GM15510 (cell line): Measurements from ENCODE around the gene MED8.

ENCODE experiments used
- POLR2A ChIP-seq: IDR thresholded peaks from 3 replicates; pipeline ENCODE4 v1.6.1; 2011; ENCODE audit warnings: borderline replicate concordance; ENCODE audit not compliant: insufficient read length; ENCODE audit errors: extremely low read depth

MED8 gene

DNA sequence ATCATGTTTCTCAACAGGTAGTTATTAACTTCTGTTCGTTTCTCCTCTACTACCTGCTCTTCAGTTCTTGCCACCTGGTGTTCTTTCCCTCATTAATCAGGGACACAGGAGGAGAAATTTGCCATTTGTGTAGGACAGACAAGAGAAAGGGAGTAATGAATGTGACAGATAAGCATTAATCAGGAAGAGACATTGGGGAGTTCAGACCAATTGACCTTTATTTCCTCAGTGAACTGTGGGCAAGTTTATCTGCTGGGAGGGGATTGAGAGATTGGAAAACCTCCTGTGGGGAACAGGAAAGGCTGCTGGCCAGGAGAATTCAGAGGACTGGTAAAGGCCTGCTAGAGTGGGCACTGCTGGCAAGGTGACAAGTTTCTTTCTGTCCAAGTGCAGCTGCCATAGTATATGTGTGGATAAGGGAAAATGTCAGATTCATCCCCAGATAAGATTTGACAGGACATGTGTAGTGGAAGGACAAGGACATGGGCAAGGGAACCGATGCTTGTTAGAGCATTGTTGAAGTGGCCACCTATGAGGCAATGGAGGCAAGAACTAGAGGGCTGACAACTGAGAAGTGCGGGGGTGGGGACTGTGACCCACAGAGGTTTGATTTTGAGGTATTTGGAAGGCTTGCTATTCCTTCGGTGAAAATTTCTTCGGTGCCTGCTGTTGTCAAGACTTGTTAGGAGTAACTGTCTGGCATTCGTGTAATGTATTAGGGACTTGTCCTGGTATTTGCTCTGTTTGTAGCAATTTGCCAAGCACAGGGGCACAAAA is 12.7 kb upstream of the MED8 start:
- no peak for TF ChIP-seq POLR2A

DNA sequence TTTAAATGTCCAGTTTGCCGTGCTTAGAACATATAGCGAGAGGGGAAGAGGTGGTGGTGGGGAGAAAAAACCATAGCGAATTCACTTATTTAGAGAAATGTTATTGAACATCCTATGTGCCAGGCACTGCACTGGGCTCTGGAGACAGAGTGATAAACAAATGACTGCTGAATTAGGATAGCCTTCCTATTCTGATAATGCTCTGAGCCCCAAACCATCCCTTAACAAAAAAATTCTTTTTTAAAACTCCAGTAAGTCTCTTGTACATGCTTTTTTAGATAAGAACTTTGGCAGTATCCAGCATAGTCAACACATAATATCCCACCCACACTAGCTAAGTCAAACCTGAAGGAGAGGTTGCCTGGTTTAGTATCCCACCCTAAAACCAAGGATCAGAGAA is 8.6 kb upstream of the MED8 start:
- TF ChIP-seq POLR2A, result no peak

DNA sequence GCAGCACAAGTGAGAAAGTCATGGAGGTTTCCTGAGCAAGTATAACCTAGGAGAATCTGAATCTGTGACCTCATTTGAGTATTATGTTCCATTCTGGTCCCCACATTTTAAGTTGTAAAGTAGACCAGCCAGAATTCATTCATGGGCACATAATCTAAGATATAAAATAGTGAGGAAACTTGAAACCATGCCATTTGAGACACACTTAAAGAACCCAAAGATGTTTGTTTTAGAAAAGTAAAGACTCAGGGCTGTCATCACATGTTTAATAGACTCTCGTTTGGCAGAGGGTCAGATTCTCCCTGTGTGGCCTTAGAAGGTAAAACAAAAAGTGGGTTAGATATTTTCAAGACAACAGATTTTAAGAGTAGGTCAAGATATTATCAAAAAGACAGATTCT is 6.5 kb upstream of the MED8 start:
- TF ChIP-seq POLR2A, result no peak

DNA sequence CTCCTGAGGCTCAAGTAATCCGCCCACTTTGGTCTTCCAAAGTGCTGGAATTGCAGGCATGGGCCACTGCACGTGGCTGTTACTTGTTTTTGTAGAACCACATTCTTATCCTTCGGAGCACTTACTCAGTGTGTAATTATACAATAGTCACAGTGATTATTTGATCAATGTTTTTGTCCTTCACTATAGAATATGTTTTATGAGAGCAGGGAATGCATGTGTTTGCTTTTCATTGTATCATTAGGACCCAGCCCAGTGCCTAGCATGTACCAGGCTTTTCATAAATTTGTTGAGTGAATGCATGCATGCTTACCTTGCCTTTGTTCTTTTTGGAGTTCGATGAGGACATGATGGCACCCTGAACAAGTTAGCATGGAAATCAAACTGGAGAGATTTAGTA is 5.9 kb upstream of the MED8 start:
- no peak for TF ChIP-seq POLR2A

DNA sequence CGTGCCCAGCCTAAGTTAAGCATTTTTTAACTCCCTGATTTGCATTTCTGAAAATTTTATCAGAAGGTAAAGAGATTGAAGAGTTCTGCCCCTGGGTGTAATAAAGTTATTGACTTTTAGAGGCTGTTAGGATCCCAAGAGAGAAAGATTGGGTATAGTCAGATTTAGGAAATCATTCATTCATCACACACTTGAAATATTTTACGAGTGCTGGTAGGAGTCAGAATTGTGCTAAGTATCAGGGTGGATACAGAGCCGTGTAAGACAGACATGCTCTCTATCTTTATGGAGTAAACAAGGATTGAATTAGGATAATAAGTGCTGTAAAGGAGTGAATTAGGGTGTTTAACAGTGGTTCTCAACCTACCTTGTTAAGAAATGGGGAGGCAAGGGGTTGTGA is 3.1 kb upstream of the MED8 start:
- no peak for TF ChIP-seq POLR2A

DNA sequence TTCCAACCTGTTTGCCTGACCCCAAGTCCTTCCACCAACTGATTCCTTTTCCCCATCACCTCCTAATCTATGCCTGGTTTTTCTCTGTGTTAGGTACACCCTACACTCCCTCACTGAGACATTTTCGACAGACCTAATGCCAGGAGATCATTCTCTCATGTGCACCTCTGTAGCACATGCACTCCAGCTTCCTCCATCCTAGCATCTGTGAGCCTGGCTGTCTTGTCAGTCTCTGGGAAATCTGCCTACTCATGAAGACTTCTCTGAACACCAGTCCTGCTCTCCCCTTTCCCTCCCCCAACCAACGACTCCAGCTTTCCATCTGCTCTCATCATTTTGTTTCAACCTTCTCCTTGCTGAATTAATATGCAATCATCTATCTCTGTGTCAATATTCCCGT is 987 bp downstream of the MED8 start:
- no peak for TF ChIP-seq POLR2A

DNA sequence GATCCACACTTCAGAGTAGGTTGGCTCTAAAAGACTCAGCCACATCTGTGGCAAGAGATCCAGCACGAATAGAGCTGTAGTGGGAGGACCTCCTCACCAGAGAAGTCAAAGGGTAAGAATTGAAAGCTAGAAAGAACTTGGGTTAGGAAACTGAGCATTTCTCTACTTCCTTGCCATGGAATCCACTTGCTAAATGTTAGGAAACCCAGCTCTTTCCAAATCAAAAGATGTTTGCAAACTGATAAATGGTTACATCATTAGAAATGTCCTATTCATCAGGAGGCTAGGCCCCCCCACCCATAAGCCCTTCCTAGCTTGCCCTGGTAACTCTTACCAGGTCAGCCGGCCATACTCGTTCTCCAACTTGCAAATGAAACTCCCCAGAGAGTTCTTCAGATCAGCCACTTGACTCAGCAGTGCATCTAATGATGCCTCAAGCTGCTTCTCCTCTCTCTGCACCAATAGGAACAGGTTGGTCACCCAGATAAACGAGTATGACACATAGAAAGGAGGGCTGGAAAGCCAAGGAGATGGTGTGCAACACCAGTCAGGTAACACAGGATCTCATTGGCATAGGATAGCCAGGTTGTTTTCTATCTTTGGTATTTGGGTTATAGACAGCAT is 1.5 kb downstream of the MED8 start:
- TF ChIP-seq POLR2A, result no peak

DNA sequence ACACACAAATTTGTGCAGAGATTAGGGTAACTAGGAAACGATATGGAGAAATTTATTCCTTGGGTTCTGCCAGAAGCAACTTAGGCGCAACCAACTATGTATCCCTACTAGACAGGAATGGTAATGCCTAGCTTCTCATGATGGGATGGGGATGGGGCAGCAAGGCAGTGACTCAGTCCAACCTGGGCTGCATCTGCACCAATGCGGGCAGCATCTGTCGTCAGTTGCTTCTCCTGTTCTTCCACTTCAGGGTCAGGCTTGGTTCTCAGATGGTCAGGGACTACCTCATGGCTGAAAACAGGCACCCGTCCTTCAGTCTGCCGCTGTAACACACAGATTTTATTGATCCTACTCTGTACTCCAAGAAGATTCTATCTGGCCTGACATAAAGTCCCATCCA is 2.9 kb downstream of the MED8 start:
- no peak for TF ChIP-seq POLR2A

DNA sequence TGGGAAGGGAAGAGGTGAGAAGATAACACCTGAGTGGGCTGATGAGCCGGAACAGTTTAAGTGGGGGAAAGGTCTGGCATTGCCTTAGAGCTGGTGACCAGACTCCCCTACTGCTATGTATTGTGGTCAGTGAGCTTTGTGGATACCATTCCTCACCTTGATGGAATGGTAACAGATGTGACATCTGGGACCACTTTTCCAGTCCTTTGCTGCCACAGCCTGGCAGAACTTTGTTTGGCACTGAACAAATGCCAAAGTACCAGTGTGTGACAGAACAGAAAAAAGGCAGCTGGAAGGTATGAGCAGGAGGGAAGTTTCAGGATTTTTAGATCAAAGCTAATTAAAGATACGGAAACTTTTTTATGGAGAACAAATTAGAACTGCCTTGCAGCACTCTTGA is 6.2 kb downstream of the MED8 start:
- TF ChIP-seq POLR2A, result no peak

DNA sequence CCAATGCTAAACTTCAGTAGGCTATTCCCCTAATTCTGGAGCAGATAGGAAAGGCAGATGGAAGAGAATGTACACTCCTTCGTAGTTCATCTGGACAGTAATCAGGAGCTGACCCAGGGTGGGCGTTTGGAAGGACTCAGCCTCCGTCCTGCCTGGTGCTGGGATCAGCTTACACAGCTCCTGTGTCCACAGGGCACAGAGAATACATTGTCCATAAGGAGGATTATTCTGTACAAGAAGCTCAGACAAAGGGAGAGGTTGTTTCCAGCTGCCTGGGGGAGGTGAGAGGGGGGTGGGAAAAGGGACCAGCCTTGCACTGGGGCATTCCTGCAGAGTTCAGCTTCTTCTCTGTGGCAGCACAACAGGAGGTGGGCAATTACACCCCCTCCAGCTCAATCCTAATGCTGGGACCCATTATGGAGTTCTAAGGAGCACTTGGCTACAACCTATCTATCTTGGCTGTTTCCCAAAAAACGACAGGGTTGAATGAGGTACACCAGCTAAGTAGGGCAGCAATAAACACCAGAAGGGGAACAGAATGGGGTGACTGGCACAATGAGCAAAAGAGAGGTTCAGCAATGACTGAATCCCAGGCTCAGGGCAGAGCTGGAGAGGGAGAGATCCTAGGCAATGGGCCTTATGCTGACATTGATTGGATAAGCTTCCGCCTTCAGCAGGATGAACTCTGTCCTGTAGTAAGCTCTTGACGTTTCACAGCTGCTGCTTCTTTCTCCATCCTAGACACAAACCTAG is 7.4 kb downstream of the MED8 start:
- no peak for TF ChIP-seq POLR2A

DNA sequence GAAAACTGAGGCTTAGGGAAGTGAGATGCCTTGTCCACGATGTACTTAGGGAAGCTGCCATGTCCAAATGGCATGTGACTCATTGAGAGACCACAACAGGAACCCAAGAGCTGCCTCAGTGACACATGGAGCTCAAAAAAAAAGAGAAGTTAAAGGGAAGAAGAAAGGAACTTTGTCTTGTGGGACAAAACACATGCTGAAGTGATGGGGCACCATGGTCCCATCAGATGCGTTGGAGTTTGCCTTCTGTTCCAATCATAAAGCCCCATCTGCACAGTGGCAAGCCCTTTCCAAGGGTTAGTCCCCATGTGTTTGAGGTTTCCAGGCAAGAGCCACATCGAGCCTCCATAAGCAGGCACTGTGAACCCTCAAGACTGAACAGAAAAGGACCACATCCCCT is 8.0 kb downstream of the MED8 start:
- no peak for TF ChIP-seq POLR2A

DNA sequence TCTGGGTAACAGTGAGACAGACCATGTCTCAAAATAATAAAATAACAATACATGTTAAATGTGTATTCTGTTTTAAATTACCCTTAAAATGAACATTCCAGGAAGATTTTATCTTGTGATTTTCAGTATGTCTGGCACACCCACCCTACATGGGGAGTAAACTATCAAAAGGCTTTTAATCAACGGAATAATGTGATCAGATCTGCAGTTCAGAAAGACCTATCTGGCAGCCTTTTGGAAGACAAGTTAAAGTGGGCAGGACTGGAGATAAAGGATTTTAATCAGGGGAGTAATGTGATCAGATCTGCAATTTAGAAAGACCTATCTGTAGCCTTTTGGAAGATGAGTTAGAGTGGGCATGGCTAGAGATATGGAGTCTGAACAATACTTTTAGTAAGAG is 10.1 kb downstream of the MED8 start:
- TF ChIP-seq POLR2A, result no peak

DNA sequence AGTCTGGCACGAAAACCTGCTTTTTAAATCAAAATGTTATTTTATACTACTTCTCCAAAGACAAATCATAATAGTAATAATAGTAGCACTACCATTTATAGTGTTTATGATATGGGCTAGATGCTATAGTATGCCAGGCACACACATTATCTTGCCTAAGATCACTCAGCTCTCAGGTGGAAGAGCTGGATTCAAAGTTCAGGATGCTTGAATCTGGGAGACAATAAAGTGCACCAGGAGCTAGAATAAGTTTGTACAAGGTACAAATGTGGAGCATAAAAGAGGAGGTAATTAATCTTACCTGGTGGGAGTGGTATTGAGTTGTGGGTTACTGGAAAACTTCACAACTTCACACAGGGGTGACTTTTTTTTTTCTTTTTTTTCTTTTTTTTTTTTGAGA is 11.8 kb downstream of the MED8 start:
- TF ChIP-seq POLR2A, result no peak

DNA sequence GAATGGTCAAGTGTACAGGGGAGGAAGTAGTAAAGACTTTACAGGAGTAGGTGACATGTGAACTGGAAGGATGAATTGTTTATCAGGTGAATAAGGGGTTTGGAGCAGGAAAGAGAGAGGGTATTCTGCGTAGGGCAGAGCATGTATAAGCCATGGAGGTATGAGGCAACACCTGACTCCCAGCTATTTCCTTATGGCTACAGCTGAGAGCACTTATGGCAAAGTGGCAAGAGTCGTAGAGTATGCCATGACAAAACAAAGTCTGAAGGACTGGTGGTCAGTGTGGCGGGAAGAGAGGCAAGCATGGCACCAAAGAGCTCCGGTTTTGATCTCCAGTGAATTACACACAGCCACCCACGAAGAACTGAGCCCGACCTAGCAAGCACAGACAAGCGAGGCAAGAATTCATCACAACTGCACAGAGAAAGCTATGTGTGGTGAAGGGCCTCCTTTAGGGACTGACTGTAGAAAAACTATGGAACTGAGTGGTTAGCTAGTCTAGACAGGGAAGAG is 12.8 kb downstream of the MED8 start:
- TF ChIP-seq POLR2A, result no peak
